Erythroblast (primary cell): ENCODE measurements around the gene BRD4.
A peak's percentile ranks its signal among the peaks of the same experiment; 100 is the strongest.

Experiments used
- DNase-seq, 2 experiments: peaks; one replicate each; lab custom pipeline; 2025; lab: John Stamatoyannopoulos, UW
- GATA1 ChIP-seq: IDR thresholded peaks from 2 replicates; pipeline ENCODE4 v1.6.1; 2011; ENCODE audit warnings: low read depth, mild to moderate bottlenecking, control low read depth, low read length, moderate library complexity
- POLR2A ChIP-seq: IDR thresholded peaks from 2 replicates; pipeline ENCODE4 v1.6.1; 2011; ENCODE audit warnings: mild to moderate bottlenecking, low read length

BRD4 gene

GRCh38 chr19:15253061-15253460, 79.3 kb downstream of the BRD4 start:
- DNase-seq: no peak
- no peak for TF ChIP-seq GATA1
- no peak for TF ChIP-seq POLR2A

DNA sequence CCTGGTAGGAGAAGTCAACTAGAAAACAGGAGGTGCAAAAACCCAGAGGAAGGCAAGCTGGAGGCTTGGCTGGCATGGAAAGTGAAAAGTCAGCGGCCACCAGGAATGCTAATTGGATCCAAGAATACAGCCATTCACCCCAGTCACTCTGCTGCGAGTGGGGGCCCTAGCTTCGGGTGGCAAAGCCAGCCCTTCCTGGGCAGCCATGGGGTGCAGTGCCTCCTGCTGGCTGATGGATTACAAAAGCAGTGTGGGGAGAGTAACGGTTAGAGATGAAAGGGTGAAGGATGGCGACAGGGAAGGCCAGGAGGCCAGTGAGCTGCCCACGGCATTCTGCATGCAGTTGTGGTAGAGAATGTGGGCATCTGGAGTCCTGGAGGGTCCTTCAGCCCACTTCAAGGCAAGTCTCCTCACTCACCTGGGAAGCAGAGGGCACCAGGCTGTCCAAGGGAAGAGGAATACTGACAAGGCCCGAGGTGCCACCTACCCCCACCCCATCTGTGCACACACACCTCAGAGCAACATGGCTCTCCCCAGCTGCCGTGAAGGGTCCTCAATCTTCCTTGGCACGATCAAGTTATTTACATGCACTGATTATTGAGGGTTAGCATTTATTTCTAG, 79.8 kb downstream of the BRD4 start:
- TF ChIP-seq GATA1 (no peak), POLR2A (no peak)
- DNase-seq: peak in 1 of 2 experiments; percentile 28

DNA sequence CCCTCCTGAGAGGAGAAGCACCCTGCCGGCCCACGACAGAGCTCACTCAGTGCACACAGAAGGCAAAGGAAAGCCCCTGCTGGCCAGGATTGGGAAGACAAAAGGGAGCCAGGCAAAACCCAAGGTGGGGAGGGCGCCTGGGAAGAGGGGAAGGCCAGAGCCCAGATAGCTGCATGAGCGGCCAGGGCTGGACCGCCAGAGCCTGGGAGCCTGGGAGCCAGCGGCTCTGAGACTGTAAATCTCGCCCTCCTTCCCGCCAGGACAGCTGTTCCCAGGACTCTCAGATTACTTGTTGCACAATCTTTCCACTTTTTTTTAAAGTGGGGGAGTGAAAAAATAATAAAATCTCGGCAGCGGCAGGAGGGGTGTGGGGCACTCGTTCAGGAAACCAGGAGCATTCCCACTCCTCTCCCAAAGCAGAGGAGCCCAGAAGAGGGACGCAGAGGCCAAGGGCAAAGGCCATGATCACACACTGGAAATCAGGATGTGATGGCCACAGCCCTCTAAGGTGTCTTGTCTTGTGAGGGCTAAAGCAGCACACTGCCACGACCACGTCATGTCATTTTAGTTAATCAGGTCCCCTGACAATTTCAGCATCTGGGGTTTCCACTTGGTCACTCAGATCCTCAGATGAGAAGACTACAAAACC, 80.5 kb downstream of the BRD4 start:
- no peak for TF ChIP-seq GATA1
- no peak for TF ChIP-seq POLR2A
- DNase-seq: no peak

- TF ChIP-seq GATA1 (no peak), POLR2A (no peak)
- DNase-seq: no peak
Measured at GRCh38 chr19:15251010-15251748, 81.2 kb downstream of the BRD4 start.

DNA sequence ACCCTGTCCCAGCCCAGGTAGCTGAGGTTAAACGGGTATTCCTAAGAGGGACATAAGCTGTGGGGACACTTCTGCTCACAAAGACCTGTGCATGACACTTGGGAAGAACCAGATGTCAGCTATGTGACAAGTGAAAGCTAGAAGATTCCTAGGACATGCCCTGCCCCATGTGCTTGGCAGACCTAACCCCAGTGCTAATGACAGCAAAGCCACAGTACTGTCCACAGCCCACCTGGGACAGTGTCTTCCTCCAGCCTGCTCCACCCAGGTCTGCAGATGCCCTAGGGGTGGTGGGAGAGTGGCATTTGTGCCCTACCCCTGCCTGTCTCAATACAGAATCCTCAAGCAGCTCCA, 81.7 kb downstream of the BRD4 start:
- TF ChIP-seq POLR2A (no peak), GATA1 (no peak)
- DNase-seq: no peak

DNA sequence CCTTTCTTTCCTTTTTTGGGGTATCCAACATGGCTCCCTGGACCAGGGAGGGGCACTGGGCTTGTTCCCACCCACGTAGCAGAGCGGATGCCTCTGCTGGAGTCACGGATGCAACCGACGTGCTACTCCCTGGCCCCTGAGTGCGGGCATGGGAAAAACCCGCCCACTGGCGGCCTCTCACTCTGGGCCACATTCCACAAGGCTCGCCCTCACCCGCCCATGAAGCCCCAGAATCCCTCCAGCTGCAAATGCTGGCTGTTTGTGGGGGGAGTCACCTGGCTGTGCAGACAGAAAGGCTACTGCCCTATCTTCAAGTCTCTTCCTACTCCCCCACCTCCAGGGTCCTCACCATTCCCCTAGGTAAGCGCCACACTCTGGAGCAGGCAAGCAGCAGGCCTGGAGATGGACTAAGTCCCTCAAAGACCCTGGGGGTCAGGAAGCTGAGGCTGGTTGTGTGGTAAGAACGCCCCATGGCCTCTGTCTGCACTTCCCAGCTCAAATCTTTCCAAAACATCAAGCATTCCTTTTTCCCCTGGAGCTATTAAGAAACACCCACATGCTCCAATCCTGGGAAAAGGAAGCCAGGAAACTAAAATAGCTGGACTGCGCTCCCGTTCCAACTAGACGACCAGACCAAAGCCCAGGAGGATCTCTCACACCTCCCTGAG, 82.2 kb downstream of the BRD4 start:
- TF ChIP-seq POLR2A: no peak
- TF ChIP-seq GATA1: no peak
- no peak for DNase-seq

GRCh38 chr19:15249528-15249874, 82.8 kb downstream of the BRD4 start:
- DNase-seq: no peak
- TF ChIP-seq GATA1 (no peak), POLR2A (no peak)

GRCh38 chr19:15248648-15249527, 83.5 kb downstream of the BRD4 start:
- TF ChIP-seq POLR2A (no peak), GATA1 (no peak)
- no peak for DNase-seq

- DNase-seq: no peak
- no peak for TF ChIP-seq POLR2A
- no peak for TF ChIP-seq GATA1
Measured at GRCh38 chr19:15248106-15248505, 84.2 kb downstream of the BRD4 start.

- DNase-seq: no peak
- TF ChIP-seq GATA1 (no peak), POLR2A (no peak)
Measured at GRCh38 chr19:15247107-15248014, 85.0 kb downstream of the BRD4 start.

DNA sequence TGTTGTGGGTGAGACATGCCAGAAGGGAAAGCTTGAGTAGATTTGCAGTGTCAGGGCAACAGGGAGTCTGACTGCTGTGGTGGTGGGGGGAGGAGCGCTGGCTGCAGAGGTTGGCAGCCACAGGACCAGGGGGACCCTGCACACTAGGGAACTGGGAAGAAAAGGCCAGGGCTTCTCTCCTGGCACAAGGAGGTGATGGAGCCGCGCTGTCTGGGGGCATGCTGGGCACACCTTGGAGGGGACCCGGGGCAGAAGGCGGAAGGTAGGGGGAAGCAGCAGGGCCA, 86.2 kb downstream of the BRD4 start:
- TF ChIP-seq POLR2A (no peak), GATA1 (no peak)
- DNase-seq: no peak
